ENCODE results near the gene HCFC2. TPM values are rescaled to one million over a fixed set of nuclear protein-coding genes. Genes with fewer than 3 reads are reported as not detected.

HCFC2 gene
- total and polyA plus RNA-seq, 10 donors, result 4.3 to 18.6 (median 16.6) TPM

GRCh38 chr12:104131609-104132008, 67.3 kb downstream of the HCFC2 start:
- peaks cover 3 to 86% (median 35%) of the 10 kb centered on the region in 6 donors for H3K36me3 ChIP-seq
- 95 to 99% (median 97%) methylated on average over 4 of the region's 4 CpGs for WGBS, 5 donors
- H3K4me3 ChIP-seq, result no peak overlapping the region
- TF ChIP-seq POLR2A (IDR thresholded peaks at IDR 0.05), result no peak
- no peak for TF ChIP-seq POLR2AphosphoS5 (IDR thresholded peaks at IDR 0.05)
- TF ChIP-seq CTCF (IDR thresholded peaks at IDR 0.05 in 8 of 11, conservative IDR thresholded peaks at IDR 0.05 in 3 of 11), result no peak
- no peak overlapping the region for H3K27ac ChIP-seq
- intact Hi-C loops (cut with DNase I; ENCODE audit: low total_unique reads), result no loop called here
- no peaks in the 10 kb centered on the region for H3K27me3 ChIP-seq (replicated peaks in 1 of 7)
- DNase-seq, result no peak
- peaks cover 10 to 69% (median 37%) of the 10 kb centered on the region in 6 donors for H3K4me1 ChIP-seq
- no peaks in the 10 kb centered on the region for H3K9me3 ChIP-seq

GRCh38 chr12:104132351-104132956, 68.1 kb downstream of the HCFC2 start:
- 84 to 89% (median 86%) methylated on average over 7 of the region's 7 CpGs for WGBS, 5 donors
- intact Hi-C loops (cut with DNase I; ENCODE audit: low total_unique reads), result no loop called here
- H3K4me1 ChIP-seq, result peaks cover 14 to 76% (median 42%) of the 10 kb centered on the region in 6 donors

GRCh38 chr12:104133321-104133720, 69.0 kb downstream of the HCFC2 start:
- H3K4me1 ChIP-seq, result peaks cover 14 to 77% (median 43%) of the 10 kb centered on the region in 6 donors
- no peak overlapping the region for H3K4me3 ChIP-seq
- H3K27me3 ChIP-seq (replicated peaks in 1 of 7), result no peaks in the 10 kb centered on the region
- WGBS, 5 donors, result 62 to 83% (median 78%) methylated on average over 5 of the region's 5 CpGs
- no peak overlapping the region for H3K27ac ChIP-seq
- intact Hi-C loops (cut with DNase I; ENCODE audit: low total_unique reads), result no loop called here
- no peak for DNase-seq
- H3K9me3 ChIP-seq, result no peaks in the 10 kb centered on the region
- TF ChIP-seq POLR2AphosphoS5 (IDR thresholded peaks at IDR 0.05) (no peak), POLR2A (IDR thresholded peaks at IDR 0.05) (no peak), CTCF (IDR thresholded peaks at IDR 0.05 in 8 of 11, conservative IDR thresholded peaks at IDR 0.05 in 3 of 11) (no peak)
- peaks cover 3 to 68% (median 23%) of the 10 kb centered on the region in 6 donors for H3K36me3 ChIP-seq

More at GRCh38 chr12:104132351-104132956, 68.1 kb downstream of the HCFC2 start:
- Histone ChIP-seq H3K9me3 (no peaks in the 10 kb centered on the region), H3K27ac (no peak overlapping the region), H3K36me3 (peaks cover 3 to 77% (median 31%) of the 10 kb centered on the region in 6 donors), H3K4me3 (no peak overlapping the region), H3K27me3 (replicated peaks in 1 of 7) (no peaks in the 10 kb centered on the region)
- TF ChIP-seq POLR2AphosphoS5 (IDR thresholded peaks at IDR 0.05) (no peak), POLR2A (IDR thresholded peaks at IDR 0.05) (no peak), CTCF (IDR thresholded peaks at IDR 0.05 in 8 of 11, conservative IDR thresholded peaks at IDR 0.05 in 3 of 11) (no peak)
- no peak for DNase-seq

GRCh38 chr12:104133866-104134265, 69.5 kb downstream of the HCFC2 start:
- TF ChIP-seq POLR2AphosphoS5 (IDR thresholded peaks at IDR 0.05) (no peak), POLR2A (IDR thresholded peaks at IDR 0.05) (no peak), CTCF (IDR thresholded peaks at IDR 0.05 in 8 of 11, conservative IDR thresholded peaks at IDR 0.05 in 3 of 11) (no peak)
- H3K4me1 ChIP-seq, result peaks cover 14 to 80% (median 47%) of the 10 kb centered on the region in 6 donors
- peaks cover 3 to 63% (median 20%) of the 10 kb centered on the region in 6 donors for H3K36me3 ChIP-seq
- 78 to 97% (median 90%) methylated on average over 1 of the region's 1 CpG for WGBS, 5 donors
- H3K4me3 ChIP-seq, result no peak overlapping the region
- H3K9me3 ChIP-seq, result no peaks in the 10 kb centered on the region
- no peaks in the 10 kb centered on the region for H3K27me3 ChIP-seq (replicated peaks in 1 of 7)
- intact Hi-C loops (cut with DNase I; ENCODE audit: low total_unique reads), result no loop called here
- H3K27ac ChIP-seq, result no peak overlapping the region
- DNase-seq, result no peak
